Endometrium (tissue), 2 donors: ENCODE results near the gene ANKRD13C.
"Not testable (repeated sequence)": the region's sequence is repeated elsewhere in the genome, so short reads cannot be mapped to it uniquely, and the experiment has no call there.

Source experiments
- FAIRE-seq: peaks from 2 replicates; lab custom pipeline; 2012; peaks lifted over from hg19 to GRCh38; lab: Jason Lieb, UNC
- donor health status: control.
- donor health status: control.

ANKRD13C gene

GRCh38 chr1:70358921-70359564, 4.5 kb upstream of the ANKRD13C start:
- FAIRE-seq, result no peak

- no peak for FAIRE-seq
Observed at GRCh38 chr1:70355920-70356319, 1.4 kb upstream of the ANKRD13C start.

DNA sequence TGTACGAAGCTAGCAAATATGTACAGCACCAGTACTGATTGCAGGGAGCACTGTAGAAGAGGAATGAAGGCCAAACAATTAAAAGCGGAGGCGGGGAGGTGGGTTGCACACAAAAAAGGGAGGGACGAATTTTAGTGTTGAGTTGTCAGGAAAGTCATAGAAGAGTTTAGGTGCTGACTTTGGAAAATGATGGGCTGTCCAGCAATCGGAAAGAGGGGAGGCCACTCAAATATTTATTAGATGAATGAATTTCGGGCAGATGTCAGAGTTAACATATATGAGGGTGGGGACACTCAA, 537 bp upstream of the ANKRD13C start:
- FAIRE-seq, result no peak

DNA sequence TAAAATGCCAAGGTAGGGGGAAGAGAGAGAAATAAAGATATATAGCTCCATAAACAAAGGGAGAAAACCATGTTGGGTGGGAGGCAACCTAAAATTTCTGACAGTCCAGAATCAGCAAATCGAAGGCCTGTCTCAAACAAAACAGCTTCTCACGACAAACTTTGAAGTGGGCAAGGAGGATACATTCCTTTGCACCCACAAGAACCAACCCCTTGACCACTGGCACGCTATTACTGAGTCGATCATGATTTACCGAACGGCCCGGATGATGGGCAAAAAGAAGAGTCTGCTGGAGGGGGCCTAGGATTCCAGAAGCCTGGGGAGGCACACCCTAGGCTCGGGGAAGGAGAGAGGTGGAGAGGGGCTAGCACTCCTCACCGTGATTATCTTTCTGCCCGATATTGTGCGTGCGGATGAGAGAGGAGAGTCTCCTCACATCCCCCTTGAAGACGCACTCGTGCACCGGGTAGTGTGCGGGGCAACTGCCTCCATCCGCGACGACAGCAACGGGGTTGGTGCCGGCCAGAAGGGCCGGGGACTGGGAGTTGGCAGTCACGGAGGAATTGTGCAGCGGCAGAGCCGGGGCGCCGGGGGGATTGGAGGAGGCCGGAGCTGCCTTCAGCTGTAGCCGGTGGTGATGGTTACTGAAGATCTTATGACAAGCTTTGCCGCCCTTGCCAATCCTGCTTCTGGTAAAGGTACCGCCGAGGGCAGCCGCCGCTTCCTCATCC, 756 bp downstream of the ANKRD13C start:
- no peak for FAIRE-seq

DNA sequence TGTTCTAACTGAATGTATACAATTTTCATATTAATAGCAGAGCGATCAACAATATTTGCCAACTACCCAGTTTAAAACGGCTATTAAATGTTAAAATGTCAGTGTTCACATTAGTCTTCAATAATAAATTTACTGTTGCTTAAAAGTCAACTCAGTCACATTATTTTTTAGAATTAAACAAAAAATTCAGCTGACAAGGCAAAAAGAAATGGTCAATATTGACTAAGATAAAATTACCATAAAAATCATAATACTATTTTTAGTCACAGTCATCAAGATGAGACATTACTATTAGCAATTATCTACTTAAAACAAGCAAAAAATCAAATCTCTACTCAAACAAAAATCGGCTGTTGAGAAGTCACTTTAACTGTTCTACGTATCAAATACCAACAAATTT, 1.5 kb downstream of the ANKRD13C start:
- FAIRE-seq, result no peak

- not testable (repeated sequence) for FAIRE-seq
Observed at GRCh38 chr1:70349799-70350198, 4.7 kb downstream of the ANKRD13C start.

DNA sequence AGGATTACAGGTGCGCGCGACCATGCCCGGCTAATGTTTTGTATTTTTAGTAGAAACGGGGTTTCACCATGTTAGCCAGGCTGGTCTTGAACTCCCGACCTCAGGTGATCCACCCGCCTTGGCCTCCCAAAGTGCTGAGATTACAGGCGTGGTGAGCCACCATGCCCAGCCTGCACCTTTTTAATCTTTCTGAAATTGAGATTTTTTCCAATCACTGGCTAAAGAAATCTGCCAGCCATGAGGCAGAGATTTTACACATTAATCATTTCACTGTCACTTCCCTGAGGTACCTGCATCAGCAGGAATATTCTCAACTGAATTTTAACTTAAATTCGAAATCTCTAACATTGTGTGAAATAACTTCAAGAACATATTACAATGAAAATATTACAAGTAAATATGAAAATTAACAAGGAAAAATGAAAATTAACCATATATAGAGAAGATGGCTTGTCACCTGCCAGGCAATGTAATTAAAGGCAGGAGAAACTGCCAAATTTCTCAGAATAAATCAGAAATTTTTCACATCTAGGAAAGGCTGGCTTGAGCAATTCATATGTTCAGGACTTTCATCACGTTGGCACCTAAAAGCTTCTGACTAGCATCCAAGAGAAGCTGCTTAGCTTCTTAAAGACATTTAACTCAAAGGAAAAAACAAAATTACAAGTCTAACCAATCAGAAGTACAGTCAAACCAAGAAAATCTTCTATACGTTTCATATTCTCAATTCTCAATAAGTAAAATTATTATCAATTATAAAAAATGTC, 5.9 kb downstream of the ANKRD13C start:
- FAIRE-seq, result no peak

- not testable (repeated sequence) for FAIRE-seq
Observed at GRCh38 chr1:70339644-70340043, 14.9 kb downstream of the ANKRD13C start.

GRCh38 chr1:70336050-70336449, 18.5 kb downstream of the ANKRD13C start:
- no peak for FAIRE-seq

- FAIRE-seq, result no peak
Observed at GRCh38 chr1:70334436-70334835, 20.1 kb downstream of the ANKRD13C start.

DNA sequence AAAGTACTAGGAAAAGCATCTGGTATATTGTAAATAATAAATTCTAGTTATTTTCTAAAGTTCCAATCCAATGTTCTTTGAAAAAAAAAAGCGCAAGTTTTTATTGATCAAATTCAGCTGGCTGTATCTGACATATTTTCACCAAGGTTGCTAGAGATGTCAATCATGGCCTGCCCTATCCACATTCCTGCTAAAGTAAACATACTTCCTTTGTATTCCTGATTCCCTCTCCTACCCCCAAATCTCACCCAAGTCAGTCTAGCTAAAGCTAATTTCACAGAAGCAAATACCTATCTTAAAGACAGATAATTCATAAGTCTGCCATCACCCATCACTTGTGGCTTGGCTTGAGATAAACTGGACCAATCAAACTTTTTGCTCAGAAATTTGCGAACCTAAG, 21.3 kb downstream of the ANKRD13C start:
- no peak for FAIRE-seq

DNA sequence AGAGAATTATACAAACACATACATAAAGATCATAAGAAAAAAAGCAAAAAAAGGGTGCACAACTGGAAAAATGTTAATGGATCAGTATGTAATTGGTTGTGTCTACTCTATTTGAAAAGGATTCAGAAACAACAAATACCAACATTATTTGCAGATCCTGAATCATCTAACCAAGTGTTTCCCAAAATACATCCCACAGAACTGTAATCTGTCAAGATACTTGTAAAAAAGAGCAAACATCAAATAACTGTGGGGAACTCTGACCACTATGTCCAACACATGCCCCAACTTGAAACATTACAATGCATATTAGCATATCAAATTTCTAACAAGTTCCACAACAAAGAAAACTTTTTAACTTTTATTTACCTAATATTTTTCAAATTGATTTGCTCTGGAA, 22.6 kb downstream of the ANKRD13C start:
- peak; percentile 75 for FAIRE-seq

DNA sequence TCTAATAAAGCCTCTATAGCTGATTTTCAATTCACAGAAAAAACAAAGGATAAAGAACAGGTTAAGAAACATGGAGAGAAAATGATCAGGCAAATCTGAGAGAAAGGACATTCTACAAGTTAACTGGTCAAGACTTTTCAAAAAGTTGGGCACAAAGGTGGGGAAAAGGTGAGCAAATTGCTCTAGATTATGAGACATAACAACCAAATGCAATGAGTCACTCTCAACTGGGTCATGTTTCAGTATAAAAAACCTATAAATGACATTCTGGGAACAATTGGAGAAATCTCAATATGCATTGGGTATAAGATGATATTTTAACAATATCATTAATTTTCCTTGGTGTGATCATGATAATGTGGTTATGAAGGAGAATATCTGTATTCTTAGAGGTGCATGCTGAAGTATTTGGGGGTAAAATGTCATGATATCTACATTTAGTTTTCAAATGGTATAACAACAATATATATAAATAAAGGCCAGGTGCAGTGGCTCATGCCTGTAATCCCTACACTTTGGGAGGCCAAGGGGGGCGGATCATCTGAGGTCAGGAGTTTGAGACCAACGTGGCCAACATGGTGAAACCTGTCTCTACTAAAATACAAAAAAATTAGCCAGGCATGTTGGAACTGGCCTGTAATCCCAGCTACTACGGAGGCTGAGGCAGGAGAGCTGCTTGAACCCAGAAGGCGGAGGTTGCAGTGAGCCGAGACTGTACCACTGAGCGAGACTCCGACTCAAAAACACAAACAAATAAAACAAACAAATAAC, 27.0 kb downstream of the ANKRD13C start:
- no peak for FAIRE-seq

GRCh38 chr1:70324683-70325082, 29.8 kb downstream of the ANKRD13C start:
- no peak for FAIRE-seq

DNA sequence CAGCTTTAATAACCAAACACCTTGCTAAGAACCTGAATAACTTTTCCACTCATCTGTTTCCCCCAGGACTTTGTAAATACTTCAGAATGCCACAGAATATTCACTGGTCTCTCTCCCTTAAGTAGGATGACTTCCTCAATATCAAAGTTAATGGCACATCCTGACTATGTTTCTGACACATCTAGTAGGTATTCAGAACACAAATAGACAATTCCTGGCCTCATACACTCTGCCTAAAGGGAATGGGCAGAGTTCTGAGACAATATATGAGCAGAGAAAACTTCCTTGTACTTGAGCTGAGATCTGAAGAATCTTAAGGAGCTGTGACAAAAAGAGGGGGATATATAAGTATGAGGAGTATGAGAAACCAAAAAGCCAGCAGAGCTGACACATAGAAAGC, 34.8 kb downstream of the ANKRD13C start:
- no peak for FAIRE-seq

DNA sequence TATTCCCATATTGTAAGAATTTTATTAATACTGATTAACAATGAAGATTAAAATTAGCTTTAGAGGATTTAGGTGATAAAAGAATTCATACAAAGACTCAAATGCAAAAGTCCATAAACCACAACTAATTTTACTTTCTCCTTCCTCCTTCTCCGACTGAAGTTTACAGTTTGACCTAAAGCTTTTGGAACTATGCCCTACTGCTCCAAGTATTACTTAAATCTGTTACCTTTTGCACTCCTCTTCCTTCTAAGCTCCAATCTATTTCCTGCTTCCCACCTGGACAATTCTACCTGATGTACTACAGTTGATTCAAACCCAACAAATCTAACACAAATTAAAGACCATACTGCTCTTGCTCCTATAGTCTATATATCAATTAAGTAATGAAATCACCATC, 36.3 kb downstream of the ANKRD13C start:
- FAIRE-seq, result no peak

DNA sequence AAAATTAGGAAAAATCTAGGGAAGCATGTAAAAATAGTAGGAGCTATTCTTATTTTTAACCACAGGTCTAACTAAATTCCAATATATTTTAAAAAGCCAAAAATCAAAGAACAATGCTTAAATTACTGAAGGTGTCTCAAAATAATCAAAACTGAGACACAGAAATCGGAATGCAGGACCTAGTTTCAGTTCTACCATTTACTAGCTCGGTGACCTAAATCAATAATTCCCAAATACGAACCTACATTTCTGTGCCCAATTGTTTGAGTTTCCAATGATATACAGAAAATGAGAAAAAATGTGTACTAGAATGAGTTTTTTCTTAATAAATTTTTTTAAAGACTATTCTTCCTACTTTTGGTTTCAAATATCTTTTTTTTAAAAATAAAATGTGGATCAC, 37.4 kb downstream of the ANKRD13C start:
- FAIRE-seq, result no peak

DNA sequence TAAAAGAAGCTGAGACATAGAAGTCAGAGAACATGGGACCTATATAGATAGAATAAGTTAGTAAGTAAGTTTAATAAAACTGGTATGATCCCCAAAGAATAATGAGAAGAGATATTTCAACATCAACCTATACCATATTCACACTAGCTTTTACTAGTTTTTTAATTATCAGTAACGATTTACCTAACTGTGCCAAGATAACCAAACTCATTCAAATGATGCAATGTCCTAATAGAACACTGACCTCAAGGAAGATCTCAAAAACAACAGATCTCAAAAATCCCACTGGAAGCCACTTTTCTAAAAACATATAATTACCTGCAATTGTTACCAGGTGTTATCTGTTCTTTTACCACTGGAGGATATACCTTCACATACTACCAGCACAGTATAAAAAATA, 38.7 kb downstream of the ANKRD13C start:
- no peak for FAIRE-seq

GRCh38 chr1:70314706-70315304, 39.7 kb downstream of the ANKRD13C start:
- no peak for FAIRE-seq

DNA sequence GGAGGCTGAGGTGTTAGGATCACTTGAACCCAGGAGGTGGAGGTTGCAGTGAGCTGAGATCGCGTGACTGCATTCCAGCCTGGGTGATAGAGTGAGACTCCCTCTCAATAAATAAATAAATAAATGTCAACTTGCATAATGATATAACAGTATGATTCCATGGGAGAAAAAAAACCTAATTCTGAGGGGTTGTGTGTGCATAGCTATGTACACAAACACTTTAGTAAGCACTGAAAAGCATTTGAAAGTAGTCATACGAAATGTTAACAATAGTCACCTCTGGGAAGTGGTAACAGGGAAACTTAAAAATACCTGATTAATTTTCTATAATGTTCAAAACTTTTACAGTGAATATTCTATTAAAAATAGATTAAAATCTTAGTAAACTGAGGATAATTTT, 43.2 kb downstream of the ANKRD13C start:
- FAIRE-seq, result no peak

GRCh38 chr1:70299472-70299871, 55.0 kb downstream of the ANKRD13C start:
- FAIRE-seq, result no peak

DNA sequence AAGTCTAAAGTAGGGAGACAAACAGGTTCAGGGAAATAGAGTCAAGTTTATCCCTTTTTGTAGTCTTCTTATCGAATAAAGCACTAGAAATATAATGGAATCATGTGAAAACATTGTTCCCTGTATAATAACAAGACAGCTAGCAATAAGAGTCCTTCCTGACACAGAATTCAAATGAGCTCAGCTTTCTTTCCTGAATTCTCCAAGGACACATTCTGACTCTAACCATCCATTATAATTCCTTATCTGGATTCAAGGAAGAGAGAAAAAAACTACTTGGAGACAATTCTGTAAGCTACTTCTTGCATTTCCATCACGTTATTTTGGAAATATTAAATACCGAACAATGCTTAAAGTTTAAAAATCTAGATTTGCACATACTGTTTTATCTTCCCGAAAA, 58.8 kb downstream of the ANKRD13C start:
- FAIRE-seq, result no peak
